NT2/D1 (cell line): Measurements from ENCODE around the gene HOATZ.

ENCODE experiments used
- SUZ12 ChIP-seq: IDR thresholded peaks from 2 replicates; pipeline ENCODE4 v1.6.1; 2011; ENCODE audit not compliant: insufficient read length, insufficient read depth; ENCODE audit errors: extremely low read depth
- YY1 ChIP-seq: IDR thresholded peaks from 2 replicates; pipeline ENCODE4 v1.6.1; 2011; ENCODE audit not compliant: insufficient read length, insufficient read depth

GRCh38 chr11:111554532-111554931, 40.0 kb downstream of the HOATZ start:
- TF ChIP-seq YY1 (no peak), SUZ12 (no peak)
